ENCODE measurements around the gene VSNL1.

VSNL1 gene

GRCh38 chr2:17662723-17663122, 122.2 kb downstream of the VSNL1 start:
- POLR2A ChIA-PET, result no interaction called here
- Histone ChIP-seq H3K4me1 (ENCODE audit: control insufficient read depth, insufficient read depth, low read length) (no peaks in the 10 kb centered on the region), H3K27ac (ENCODE audit: extremely low read depth, low read depth, low read length) (no peak overlapping the region)

GRCh38 chr2:17664534-17664933, 124.0 kb downstream of the VSNL1 start:
- peaks cover 40 to 56% of the 10 kb centered on the region in 2 experiments for H3K36me3 ChIP-seq (ENCODE audit: control insufficient read depth in 2 of 2, insufficient read depth in 1 of 2, low read length in 2 of 2)
- POLR2A ChIA-PET, result no interaction called here
- TF ChIP-seq MZF1 (tag by site-specific recombination; IDR thresholded peaks at IDR 0.05; ENCODE audit: borderline replicate concordance), result no peak
- no peak for TF ChIP-seq ZNF580 (tag by site-specific recombination; IDR thresholded peaks at IDR 0.05)
- TF ChIP-seq ZNF629 (tag by site-specific recombination; IDR thresholded peaks at IDR 0.05), result no peak
- no peak for TF ChIP-seq ZNF148 (tag by site-specific recombination; IDR thresholded peaks at IDR 0.05; ENCODE audit: borderline replicate concordance)
- no peak for TF ChIP-seq REPIN1 (tag by site-specific recombination; IDR thresholded peaks at IDR 0.05; ENCODE audit: low read depth)
- TF ChIP-seq ZNF138 (tag by site-specific recombination; IDR thresholded peaks at IDR 0.05; ENCODE audit: borderline replicate concordance), result no peak
- no peak for TF ChIP-seq ZBTB48 (tag by site-specific recombination; IDR thresholded peaks at IDR 0.05)
- no peak for TF ChIP-seq ZNF792 (tag by site-specific recombination; IDR thresholded peaks at IDR 0.05)
- no peak overlapping the region for H3K4me3 ChIP-seq (ENCODE audit: low read depth, low read length)
- H3K27ac ChIP-seq (ENCODE audit: extremely low read depth, low read depth, low read length), result no peak overlapping the region
- no peaks in the 10 kb centered on the region for H3K9me3 ChIP-seq (ENCODE audit: control insufficient read depth, insufficient read depth, low read depth, low read length)
- H3K4me1 ChIP-seq (ENCODE audit: control insufficient read depth, insufficient read depth, low read length), result no peaks in the 10 kb centered on the region
- CTCF ChIA-PET, result no interaction called here

More at GRCh38 chr2:17662723-17663122, 122.2 kb downstream of the VSNL1 start:
- CTCF ChIA-PET, result interaction anchor here (0.6 to 1.1 kb wide), 3 partner anchors 8 to 77 kb away, joined by 3 to 6 read pairs (median 4); no protein-coding TSS in a partner anchor
- H3K36me3 ChIP-seq (ENCODE audit: control insufficient read depth in 2 of 2, insufficient read depth in 1 of 2, low read length in 2 of 2), result peaks cover 26 to 40% of the 10 kb centered on the region in 2 experiments
- no peak for TF ChIP-seq ZNF214 (tag by site-specific recombination; IDR thresholded peaks at IDR 0.05; ENCODE audit: borderline replicate concordance)
- no peak for TF ChIP-seq ZNF302 (tag by site-specific recombination; IDR thresholded peaks at IDR 0.05; ENCODE audit: low read depth)
- no peak for TF ChIP-seq KLF17 (tag by site-specific recombination; IDR thresholded peaks at IDR 0.05)
- no peak for TF ChIP-seq ZNF449 (tag by site-specific recombination; IDR thresholded peaks at IDR 0.05)
- no peak for TF ChIP-seq OSR2 (tag by site-specific recombination; IDR thresholded peaks at IDR 0.05)
- TF ChIP-seq ZNF747 (tag by site-specific recombination; IDR thresholded peaks at IDR 0.05), result no peak
- TF ChIP-seq ZNF155 (tag by site-specific recombination; IDR thresholded peaks at IDR 0.05), result no peak
- TF ChIP-seq PATZ1 (tag by site-specific recombination; IDR thresholded peaks at IDR 0.05), result no peak
- TF ChIP-seq TSHZ1 (tag by site-specific recombination; IDR thresholded peaks at IDR 0.05; ENCODE audit: borderline replicate concordance), result no peak
- TF ChIP-seq ZNF221 (tag by site-specific recombination; IDR thresholded peaks at IDR 0.05; ENCODE audit: borderline replicate concordance), result no peak
- no peak for TF ChIP-seq ZNF600 (tag by site-specific recombination; IDR thresholded peaks at IDR 0.05)
- no peak overlapping the region for H3K4me3 ChIP-seq (ENCODE audit: low read depth, low read length)
- no peaks in the 10 kb centered on the region for H3K9me3 ChIP-seq (ENCODE audit: control insufficient read depth, insufficient read depth, low read depth, low read length)

Data from HEK293 (cell line).